SU-DHL-6 (cell line): ENCODE results near the gene SLC2A6.

Experiments used
- H2AFZ ChIP-seq: fragments of 200-600 bp; sonication (generic); 2 replicates; pipeline ENCODE4 v1.6.1; 2014; ENCODE audit warnings: low read depth, mild to moderate bottlenecking, moderate library complexity, mixed read lengths, antibody characterized with exemption, low read length; ENCODE audit not compliant: severe bottlenecking
- H3F3A ChIP-seq: fragments of 200-600 bp; shearing (Covaris generic); 2 replicates; pipeline ENCODE4 v1.6.0; 2016; ENCODE audit warnings: antibody characterized with exemption, mild to moderate bottlenecking; ENCODE audit not compliant: insufficient read depth
- H3K27ac ChIP-seq: fragments of 200-600 bp; sonication (generic); 2 replicates; pipeline ENCODE4 v1.5.1; 2016; ENCODE audit warnings: low read depth, mild to moderate bottlenecking, low read length, moderate library complexity, mixed read lengths
- H3K27me3 ChIP-seq: fragments of 200-600 bp; sonication (generic), shearing (Covaris generic); 2 replicates; pipeline ENCODE4 v1.6.0; 2014; ENCODE audit warnings: mild to moderate bottlenecking, low read length
- H3K36me3 ChIP-seq: fragments of 200-600 bp; sonication (generic); 2 replicates; pipeline ENCODE4 v1.6.1; 2014; ENCODE audit warnings: mild to moderate bottlenecking, low read length, mixed read lengths
- H3K4me2 ChIP-seq: fragments of 300-600, 200-600 bp; shearing (Covaris generic), sonication (generic); 2 replicates; pipeline ENCODE4 v1.6.0; 2014; ENCODE audit warnings: low read length, low read depth, mild to moderate bottlenecking; ENCODE audit not compliant: poor library complexity, severe bottlenecking
- H3K4me3 ChIP-seq: fragments of 200-600 bp; sonication (generic); 2 replicates; pipeline ENCODE4 v1.5.1; 2014; ENCODE audit warnings: antibody characterized with exemption, low read length, mild to moderate bottlenecking, mixed read lengths; ENCODE audit not compliant: insufficient read depth, poor library complexity, severe bottlenecking
- H3K79me2 ChIP-seq: fragments of 200-600 bp; sonication (generic); 2 replicates; pipeline ENCODE4 v1.6.1; 2014; ENCODE audit warnings: mild to moderate bottlenecking, low read length, moderate library complexity; ENCODE audit not compliant: insufficient read depth
- H3K9ac ChIP-seq: fragments of 200-600 bp; sonication (generic); 2 replicates; pipeline ENCODE4 v1.7.0; 2014; ENCODE audit warnings: mild to moderate bottlenecking, low read length
- H3K9me2 ChIP-seq: fragments of 200-600 bp; sonication (generic); replicated peaks from 2 replicates; pipeline ENCODE4 v1.6.1; 2014; ENCODE audit warnings: low read length; ENCODE audit not compliant: insufficient read depth
- H3K9me3 ChIP-seq: fragments of 200-600 bp; sonication (generic); 2 replicates; pipeline ENCODE4 v1.6.1; 2014; ENCODE audit warnings: low read length, mixed read lengths; ENCODE audit not compliant: insufficient read depth
- H4K20me1 ChIP-seq: fragments of 200-600 bp; sonication (generic); 2 replicates; pipeline ENCODE4 v1.6.1; 2014; ENCODE audit warnings: low read depth, mild to moderate bottlenecking, antibody characterized with exemption, low read length, moderate library complexity, mixed read lengths
- EZH2phosphoT487 ChIP-seq: fragments of 200-600 bp; sonication (generic), shearing (Covaris generic); conservative IDR thresholded peaks from 2 replicates; pipeline ENCODE4 v1.6.1; 2018; ENCODE audit warnings: mild to moderate bottlenecking, antibody characterized with exemption, low read length, moderate library complexity, mixed read lengths
- TF ChIP-seq, protein P1 (sequence below): fragments of 200-600 bp; sonication (generic); IDR thresholded peaks from one replicate; pipeline ENCODE4 v1.5.1; 2017; ENCODE audit warnings: antibody characterized with exemption, mild to moderate bottlenecking, low read length, moderate library complexity; ENCODE audit not compliant: insufficient read depth, poor library complexity, severe bottlenecking

SLC2A6 gene

DNA sequence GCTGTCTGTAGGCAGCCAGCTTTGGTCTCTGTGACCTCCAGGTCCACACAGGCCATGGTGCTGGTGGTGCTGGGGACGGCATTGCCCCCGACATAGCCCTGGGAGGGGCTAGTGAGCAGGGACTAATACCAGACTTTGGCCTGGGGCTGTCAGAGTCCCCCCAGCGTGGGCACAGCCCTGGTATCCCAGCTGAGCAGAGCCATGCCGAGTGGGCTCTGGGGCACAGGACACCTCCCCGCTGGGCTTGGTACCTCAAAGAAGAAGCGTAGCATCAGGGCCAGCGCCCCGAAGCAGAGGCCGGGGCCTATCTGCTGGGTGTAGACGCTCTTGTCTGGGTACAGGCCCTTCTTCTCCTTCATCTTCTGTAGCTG is 36.3 kb upstream of the SLC2A6 start:
- no peaks in the 10 kb centered on the region for H4K20me1 ChIP-seq
- no peak overlapping the region for H3K27ac ChIP-seq
- H3K79me2 ChIP-seq = no peaks in the 10 kb centered on the region
- H3K27me3 ChIP-seq = no peaks in the 10 kb centered on the region
- no peaks in the 10 kb centered on the region for H3K9me2 ChIP-seq
- H3K4me3 ChIP-seq = no peak overlapping the region
- TF ChIP-seq, protein P1, sequence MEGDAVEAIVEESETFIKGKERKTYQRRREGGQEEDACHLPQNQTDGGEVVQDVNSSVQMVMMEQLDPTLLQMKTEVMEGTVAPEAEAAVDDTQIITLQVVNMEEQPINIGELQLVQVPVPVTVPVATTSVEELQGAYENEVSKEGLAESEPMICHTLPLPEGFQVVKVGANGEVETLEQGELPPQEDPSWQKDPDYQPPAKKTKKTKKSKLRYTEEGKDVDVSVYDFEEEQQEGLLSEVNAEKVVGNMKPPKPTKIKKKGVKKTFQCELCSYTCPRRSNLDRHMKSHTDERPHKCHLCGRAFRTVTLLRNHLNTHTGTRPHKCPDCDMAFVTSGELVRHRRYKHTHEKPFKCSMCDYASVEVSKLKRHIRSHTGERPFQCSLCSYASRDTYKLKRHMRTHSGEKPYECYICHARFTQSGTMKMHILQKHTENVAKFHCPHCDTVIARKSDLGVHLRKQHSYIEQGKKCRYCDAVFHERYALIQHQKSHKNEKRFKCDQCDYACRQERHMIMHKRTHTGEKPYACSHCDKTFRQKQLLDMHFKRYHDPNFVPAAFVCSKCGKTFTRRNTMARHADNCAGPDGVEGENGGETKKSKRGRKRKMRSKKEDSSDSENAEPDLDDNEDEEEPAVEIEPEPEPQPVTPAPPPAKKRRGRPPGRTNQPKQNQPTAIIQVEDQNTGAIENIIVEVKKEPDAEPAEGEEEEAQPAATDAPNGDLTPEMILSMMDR = no peak
- no peak overlapping the region for H2AFZ ChIP-seq
- H3K36me3 ChIP-seq = no peaks in the 10 kb centered on the region
- H3F3A ChIP-seq = no peaks in the 10 kb centered on the region
- no peak overlapping the region for H3K4me2 ChIP-seq
- no peaks in the 10 kb centered on the region for H3K9me3 ChIP-seq
- no peak overlapping the region for H3K9ac ChIP-seq

DNA sequence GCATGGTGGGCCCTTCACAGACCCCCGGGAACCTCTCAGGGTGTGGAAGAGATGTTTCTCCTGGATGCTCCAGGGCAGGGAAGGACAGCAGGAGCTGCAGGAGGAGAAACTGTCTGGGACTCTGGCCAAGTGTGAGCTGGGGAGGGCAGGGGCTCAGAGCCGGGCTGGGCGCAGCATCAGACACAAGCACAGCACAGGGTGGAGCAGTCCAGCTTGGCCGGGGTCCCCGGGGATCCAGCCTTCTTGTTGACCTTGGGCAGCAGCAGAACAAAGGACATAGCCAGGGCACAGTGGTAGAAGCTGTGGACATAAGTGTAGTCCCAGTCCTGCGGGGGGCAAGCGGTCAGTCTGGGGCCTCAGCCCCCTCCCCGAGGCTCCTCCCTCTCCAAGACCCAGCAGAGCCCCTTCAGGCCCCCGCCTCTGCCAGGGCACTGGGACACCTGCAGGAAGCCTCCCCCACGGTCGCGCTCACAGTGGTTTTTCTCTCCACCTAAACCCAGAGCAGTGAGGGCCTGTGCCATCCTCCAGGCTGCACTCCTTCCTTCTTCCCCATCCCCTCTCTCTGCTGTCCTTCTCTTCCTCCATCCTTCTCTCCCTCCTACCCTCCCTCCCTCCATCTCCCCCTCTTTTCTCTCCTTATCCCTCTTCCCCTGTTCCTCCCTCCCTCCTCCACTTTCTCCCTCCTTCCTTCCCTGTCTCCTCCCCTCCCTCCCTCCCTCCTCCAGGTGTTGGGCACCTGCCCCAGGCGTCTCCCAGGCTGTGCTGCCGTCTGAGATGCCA is 35.8 kb upstream of the SLC2A6 start:
- H4K20me1 ChIP-seq = no peaks in the 10 kb centered on the region
- TF ChIP-seq, protein P1 = no peak
- TF ChIP-seq EZH2phosphoT487 = no peak
- H3K27me3 ChIP-seq = no peaks in the 10 kb centered on the region
- no peaks in the 10 kb centered on the region for H3K9me3 ChIP-seq
- H3F3A ChIP-seq = no peaks in the 10 kb centered on the region
- no peak overlapping the region for H2AFZ ChIP-seq
- H3K36me3 ChIP-seq = no peaks in the 10 kb centered on the region
- no peak overlapping the region for H3K4me3 ChIP-seq
- no peak overlapping the region for H3K9ac ChIP-seq
- H3K79me2 ChIP-seq = no peaks in the 10 kb centered on the region
- no peak overlapping the region for H3K27ac ChIP-seq
- H3K4me2 ChIP-seq = no peak overlapping the region
- H3K9me2 ChIP-seq = no peaks in the 10 kb centered on the region

DNA sequence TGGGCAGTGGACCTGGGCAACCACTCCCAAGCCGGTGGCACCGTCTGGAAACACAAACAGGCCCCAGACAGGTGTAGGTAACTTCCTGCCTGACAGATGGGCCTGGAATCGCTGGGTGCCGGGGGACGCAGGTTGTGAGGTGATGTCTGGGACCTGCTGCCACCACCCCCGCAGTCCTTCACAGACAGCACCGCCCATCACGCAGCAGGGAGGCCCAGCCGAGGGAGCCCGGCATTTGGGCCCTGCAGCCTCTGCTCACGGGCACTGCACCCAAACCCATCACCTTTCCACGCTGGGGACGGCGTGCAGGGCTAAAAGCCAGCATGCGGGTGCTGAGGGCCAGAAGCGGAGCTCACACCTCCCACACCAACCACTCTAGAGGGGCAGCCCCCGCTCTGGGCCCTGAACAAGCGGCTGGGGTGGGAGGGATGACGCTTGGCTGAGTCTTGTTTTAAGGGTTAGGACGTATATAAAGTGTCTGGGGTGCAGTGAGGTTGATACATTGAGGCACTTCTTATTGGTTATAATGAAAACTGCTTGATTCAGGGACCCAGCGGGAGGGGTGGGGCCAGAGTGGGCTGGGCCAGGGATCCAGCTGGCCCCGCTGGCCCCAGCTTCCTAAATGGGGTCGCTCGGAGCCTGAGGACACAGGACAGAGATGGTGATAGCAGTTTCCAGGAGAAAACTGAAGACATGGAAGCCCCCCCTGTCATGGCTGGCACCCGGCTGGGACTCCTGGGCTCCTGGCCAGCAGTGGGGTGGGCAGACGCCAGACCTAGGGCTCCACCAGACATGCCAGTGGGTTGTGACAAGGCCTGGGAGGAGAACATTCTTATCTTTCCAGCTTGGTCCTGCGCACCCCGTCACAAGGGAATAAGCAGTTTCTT is 34.6 kb upstream of the SLC2A6 start:
- Histone ChIP-seq H2AFZ (no peak overlapping the region), H3K4me3 (no peak overlapping the region), H3K4me2 (no peak overlapping the region), H3K9me3 (no peaks in the 10 kb centered on the region), H3K9ac (no peak overlapping the region), H3F3A (no peaks in the 10 kb centered on the region), H3K36me3 (no peaks in the 10 kb centered on the region), H4K20me1 (no peaks in the 10 kb centered on the region), H3K79me2 (no peaks in the 10 kb centered on the region), H3K9me2 (no peaks in the 10 kb centered on the region), H3K27me3 (no peaks in the 10 kb centered on the region), H3K27ac (no peak overlapping the region)
- TF ChIP-seq EZH2phosphoT487 = no peak
- TF ChIP-seq, protein P1 = no peak
